T-helper 22 cell (primary cell): ENCODE measurements around the gene GEMIN4.
A peak's percentile ranks its signal among the peaks of the same experiment; 100 is the strongest.

Experiments used
- DNase-seq: peaks from one replicate; pipeline ENCODE4 v3.0.0-alpha.2; 2020; ENCODE audit warnings: low read depth

Gene GEMIN4

GRCh38 chr17:740240-741017, 11.6 kb downstream of the GEMIN4 start:
- DNase-seq = no peak

GRCh38 chr17:737561-738113, 14.4 kb downstream of the GEMIN4 start:
- DNase-seq = no peak

DNA sequence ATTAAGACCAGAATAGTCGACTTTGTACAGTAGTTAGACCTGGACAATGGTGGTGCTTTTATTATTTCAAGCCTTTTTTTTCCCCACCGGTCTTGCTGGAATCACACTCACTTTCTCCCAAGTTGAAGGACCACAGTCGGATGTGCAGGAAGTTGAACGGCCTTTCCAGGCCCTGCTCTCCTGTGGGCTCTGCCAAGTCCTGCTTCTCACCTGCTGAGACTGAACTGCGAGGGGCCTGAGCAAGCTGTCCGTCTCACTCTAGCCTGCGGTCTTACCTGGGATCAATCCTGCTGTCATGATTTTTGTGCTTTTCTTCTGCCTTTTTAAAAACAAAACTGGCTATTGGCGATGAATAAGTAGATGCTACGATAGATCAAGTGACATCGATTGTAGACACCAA, 18.3 kb downstream of the GEMIN4 start:
- no peak for DNase-seq

GRCh38 chr17:732902-733720, 19.0 kb downstream of the GEMIN4 start:
- DNase-seq = no peak

DNA sequence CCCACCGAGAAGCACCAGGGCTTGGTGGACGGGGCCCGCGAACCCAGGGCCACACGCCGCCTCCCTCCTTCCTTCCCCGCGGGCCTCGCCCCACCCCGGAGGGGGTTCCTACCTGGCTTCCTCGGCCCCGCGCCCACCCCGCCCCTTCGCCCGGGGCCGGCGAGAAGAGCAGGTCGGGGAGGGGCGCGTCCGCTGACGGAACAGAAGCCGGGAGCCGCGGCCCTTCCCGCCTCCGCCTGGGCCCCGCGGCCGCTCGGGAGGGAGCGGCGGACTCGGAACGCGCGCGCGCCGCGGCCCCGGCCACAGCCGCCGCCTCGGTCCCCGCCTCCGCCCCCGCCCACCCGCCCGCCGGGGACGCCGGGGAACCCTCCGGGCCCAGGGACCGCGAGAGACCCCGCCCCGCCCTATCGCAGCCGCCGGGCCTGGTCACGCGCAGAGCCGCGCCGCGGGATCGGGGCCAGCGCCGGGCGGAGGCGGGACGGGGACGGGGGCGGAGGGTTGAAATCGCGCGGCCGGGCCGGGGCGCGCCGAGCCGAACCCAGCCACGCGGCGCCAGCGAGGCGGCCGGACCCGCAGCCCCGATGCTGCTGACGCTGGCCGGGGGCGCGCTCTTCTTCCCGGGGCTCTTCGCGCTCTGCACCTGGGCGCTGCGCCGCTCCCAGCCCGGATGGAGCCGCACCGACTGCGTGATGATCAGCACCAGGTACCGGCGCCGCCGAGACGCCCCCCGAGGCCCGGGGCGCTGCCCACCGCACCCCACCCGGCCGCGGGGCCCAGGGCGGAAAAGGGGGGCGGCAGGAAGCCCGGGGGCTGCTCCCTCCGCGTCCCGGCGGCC, 19.8 kb downstream of the GEMIN4 start, which contains the start of gene TLCD3A:
Gene TLCD3A (plus strand): TSS at position 530 of the 835 bp plus-strand sequence. CDS start 52 bp downstream, at position 582.
- peak; percentile 40 for DNase-seq

- DNase-seq = no peak
Observed at GRCh38 chr17:731644-732066, 20.4 kb downstream of the GEMIN4 start.

DNA sequence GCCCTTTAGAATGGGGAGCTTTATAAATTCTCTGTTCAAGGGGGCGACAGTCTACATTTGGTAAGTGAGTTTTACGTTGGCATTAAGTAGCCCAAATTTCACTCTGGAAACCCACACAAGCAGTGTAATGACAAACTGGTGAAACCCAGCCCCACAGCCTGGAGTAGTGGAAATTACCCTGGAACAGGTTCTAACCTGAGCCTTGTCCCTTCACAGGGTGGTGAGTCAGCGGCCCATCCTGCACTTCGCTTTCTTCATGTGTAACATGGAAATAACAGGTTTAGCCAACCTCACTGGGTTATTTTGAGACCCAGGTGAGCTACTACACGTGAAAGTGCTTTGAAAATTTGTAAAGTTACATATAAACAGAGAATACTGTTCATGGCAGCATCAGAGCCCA, 23.2 kb downstream of the GEMIN4 start:
- DNase-seq = no peak

DNA sequence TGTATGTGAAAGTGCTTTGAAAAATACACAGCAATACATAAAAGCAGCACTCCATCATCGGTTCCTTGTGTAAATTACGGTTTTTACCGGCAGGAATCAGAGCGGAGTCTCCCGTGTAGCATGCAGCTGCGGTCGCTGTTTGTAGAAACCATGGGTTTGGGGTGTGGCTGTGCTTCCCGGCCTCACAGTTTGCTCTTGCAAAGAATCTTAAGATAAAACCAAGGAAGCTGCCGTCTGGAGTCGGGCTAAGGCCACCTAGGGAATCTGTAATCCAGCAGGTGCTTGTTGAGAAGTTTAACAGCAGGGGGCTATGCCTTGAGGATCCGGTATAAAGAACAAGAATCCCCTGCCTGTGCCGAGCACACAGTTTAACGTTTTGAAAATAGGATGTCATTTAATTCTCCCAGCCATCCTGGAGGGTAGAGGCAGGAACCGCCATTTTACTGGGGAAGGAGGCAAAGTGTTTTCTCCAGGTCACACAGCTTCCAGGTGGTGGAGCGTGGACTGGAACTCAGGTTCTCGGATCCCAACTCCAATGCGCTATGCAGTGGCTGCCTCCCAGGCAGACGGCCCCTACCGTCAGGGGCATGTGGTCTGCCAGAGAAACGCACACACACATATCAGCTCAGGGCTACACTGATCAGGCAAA, 25.7 kb downstream of the GEMIN4 start:
- no peak for DNase-seq

DNA sequence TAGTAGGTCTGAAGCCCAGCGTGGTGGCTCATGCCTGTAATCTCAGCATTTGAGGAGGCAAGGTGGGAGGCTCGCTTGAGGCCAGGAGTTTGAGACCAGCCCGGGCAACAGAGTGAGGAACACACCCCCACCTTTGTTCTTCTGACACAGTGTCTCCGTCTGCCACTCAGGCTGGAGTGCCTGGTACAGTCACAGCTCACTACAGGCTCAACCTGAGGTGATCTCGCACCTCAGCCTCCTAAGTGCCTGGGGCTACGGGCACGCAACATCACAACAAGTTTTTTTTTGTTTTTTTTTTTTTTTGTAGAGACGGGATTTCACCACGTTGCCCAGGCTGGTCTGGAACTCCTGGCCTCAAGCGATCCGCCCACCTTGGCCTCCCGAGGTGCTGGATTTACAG, 26.3 kb downstream of the GEMIN4 start:
- DNase-seq = no peak

GRCh38 chr17:725084-725483, 27.0 kb downstream of the GEMIN4 start:
- DNase-seq = no peak

DNA sequence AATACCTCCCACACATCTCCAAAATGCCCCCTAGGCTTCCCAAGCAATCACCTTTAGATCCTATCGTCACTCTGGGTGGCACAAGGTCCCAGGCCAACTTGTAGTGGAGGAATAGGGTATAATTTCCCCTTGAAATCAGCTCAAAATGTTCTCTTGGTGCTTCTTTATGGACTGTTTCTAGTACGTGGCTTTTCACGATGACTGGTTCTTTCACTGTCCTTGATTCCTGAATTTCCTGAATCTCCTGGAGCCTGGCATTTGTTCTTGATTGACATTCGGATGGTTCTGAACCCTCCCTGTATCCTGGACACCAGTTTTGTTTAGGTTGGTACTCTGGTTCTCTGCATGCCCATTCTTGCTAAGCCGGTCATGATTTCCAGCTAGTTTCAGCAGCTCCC, 30.5 kb downstream of the GEMIN4 start:
- no peak for DNase-seq

DNA sequence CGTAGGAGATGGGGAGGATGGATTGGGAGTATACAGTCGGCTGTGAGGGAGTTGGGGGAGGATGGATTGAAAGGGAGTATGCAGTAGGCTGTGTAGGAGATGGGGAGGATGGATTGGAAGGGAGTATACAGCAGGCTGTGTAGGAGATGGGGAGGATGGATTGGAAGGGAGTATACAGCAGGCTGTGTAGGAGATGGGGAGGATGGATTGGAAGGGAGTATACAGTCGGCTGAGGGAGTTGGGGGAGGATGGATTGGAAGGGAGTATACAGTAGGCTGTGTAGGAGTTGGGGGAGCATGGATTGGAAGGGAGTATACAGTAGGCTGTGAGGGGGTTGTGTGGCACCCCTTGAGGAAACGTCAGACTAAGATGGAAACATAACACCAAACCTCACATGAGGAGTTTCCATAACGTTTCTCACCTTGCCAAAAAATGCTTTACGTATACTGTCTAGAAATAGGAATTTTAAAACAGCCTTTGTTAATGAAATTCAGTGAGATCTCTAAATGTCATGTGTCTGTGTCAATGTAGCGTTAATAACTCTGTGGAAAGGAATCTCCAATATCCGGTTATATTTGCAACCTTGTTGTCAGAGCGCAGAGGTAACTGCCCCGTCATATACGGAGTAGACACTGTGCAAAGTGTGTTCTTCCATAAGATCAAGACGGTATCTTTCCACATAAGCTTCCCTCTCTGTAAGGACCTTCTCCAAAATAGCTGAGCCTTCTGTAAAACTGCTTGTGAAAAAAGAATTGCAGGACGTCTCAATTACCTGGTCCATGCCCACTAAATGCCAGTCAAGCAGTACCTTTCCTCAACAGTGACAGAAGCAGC, 31.1 kb downstream of the GEMIN4 start:
- DNase-seq = no peak

DNA sequence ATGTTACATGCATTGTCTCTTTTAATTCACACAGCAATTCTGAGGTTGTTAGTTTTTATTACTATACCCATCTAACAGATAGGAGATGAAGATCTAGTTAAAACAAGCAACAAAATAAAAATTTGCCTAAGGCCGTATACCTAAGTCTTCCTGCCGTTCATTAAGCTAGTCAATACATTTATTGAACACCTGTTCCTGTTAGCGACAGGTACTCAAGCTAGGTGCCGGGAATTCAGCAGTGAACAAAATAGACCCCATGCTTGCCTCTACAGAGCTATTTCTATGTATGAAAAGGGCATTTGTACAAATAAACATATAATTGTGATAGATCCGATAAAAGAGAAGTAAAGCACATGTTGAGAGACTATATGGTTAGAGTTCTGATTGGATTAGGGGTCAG, 34.0 kb downstream of the GEMIN4 start:
- DNase-seq = no peak

DNA sequence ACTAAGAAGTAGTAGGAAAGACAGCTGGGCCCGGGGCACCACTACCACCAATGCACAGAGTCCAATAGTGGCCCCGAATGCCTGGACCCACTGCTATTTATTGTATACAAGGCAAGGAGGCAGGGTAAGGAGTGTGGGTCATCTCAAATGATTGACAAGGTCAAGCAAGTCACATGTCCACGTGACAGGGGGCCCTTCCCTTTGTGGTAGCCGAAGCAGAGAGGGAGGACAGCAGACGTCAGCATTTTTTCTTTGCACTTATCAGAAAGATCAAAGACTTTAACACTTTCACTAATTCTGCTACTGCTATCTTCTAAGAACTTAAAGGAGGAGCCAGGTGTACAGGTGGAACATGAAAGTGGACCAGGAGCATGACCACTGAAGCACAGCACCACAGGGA, 43.9 kb downstream of the GEMIN4 start:
- DNase-seq = no peak

GRCh38 chr17:705863-706262, 46.2 kb downstream of the GEMIN4 start:
- no peak for DNase-seq

DNA sequence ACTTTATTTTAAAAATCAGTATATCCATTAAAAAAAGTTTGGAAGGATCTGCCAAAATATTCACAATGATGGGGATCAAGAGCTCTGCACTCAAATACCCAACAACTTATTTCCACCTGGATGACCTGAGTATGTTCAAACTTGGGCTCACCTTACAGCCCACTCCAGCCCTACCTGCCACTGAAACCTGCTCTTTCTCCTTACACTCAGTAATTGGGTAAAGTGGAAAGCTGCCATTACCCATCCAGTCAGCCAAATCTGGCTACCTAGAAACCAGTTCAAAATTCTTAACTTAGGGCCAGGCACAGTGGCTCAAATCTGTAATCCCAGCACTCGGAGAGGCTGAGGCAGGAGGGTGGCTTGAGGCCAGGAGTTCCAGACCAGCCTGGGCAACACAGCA, 47.1 kb downstream of the GEMIN4 start:
- no peak for DNase-seq

DNA sequence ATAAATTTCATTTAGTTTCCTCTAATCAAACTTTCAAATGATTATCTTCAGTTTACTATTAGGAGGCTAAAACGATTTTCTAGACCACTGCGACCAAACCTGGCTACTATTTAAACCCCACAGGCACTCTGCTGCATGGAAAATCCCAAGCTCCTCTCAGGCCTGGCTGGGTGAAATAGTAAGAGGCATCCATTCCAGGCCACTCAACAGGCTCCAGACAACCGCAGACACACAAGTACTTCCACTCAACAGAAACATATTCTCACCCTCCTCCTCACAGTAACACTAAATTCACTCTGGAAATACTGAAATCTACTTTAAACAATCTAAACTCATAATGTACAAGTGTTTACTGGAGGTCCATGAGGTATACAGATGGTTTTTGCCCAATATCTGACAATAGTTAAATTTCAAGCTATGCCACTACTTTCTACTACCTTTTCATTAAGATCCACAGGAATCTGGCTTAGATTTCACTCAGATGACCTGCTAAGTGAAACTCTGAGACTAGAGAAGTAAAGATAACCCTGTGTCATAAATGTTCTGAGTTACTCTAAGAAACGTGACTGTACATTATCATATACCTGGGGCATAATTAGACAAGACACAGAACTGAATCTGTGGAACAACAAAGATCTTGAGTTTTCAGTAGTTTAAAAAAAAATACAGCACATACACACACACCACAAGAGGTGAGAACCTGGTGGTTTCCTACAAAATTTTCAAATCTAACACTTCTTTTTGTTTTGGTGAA, 47.8 kb downstream of the GEMIN4 start:
- no peak for DNase-seq

- no peak for DNase-seq
Observed at GRCh38 chr17:703081-703875, 48.8 kb downstream of the GEMIN4 start.

GRCh38 chr17:700504-701094, 51.5 kb downstream of the GEMIN4 start:
- DNase-seq = no peak
